ENCODE measurements around the gene LARP4B.
"Not testable (repeated sequence)": the region's sequence is repeated elsewhere in the genome, so short reads cannot be mapped to it uniquely, and the experiment has no call there.

LARP4B gene

GRCh38 chr10:784403-785088, 147.0 kb downstream of the LARP4B start:
- no peak for DNase-seq

GRCh38 chr10:782751-783648, 148.5 kb downstream of the LARP4B start:
- no peak for DNase-seq

GRCh38 chr10:780536-781524, 150.7 kb downstream of the LARP4B start:
- DNase-seq: no peak

GRCh38 chr10:778626-779330, 152.7 kb downstream of the LARP4B start:
- DNase-seq: no peak

GRCh38 chr10:777913-778479, 153.5 kb downstream of the LARP4B start:
- no peak for DNase-seq

GRCh38 chr10:776772-777171, 154.7 kb downstream of the LARP4B start:
- no peak for DNase-seq

GRCh38 chr10:775245-776075, 156.0 kb downstream of the LARP4B start:
- no peak for DNase-seq

- no peak for DNase-seq
These were observed 156.8 kb downstream of the LARP4B start for GRCh38 chr10:774661-775244.

- no peak for DNase-seq
These were observed 157.3 kb downstream of the LARP4B start for GRCh38 chr10:774223-774622.

GRCh38 chr10:773562-774161, 157.8 kb downstream of the LARP4B start:
- no peak for DNase-seq

GRCh38 chr10:772227-772637, 159.3 kb downstream of the LARP4B start:
- no peak for DNase-seq

GRCh38 chr10:771647-772046, 159.9 kb downstream of the LARP4B start:
- DNase-seq: no peak

GRCh38 chr10:770975-771374, 160.5 kb downstream of the LARP4B start:
- DNase-seq: no peak

GRCh38 chr10:770048-770712, 161.3 kb downstream of the LARP4B start:
- DNase-seq: not testable (repeated sequence)

- no peak for DNase-seq
These were observed 163.7 kb downstream of the LARP4B start for GRCh38 chr10:767794-768193.

- no peak for DNase-seq
These were observed 164.3 kb downstream of the LARP4B start for GRCh38 chr10:767211-767610.

GRCh38 chr10:761376-761775, 170.1 kb downstream of the LARP4B start:
- DNase-seq: no peak

GRCh38 chr10:760622-761021, 170.9 kb downstream of the LARP4B start:
- no peak for DNase-seq

GRCh38 chr10:759898-760477, 171.5 kb downstream of the LARP4B start:
- DNase-seq: no peak

Data from NCI-H524 treated with DMSO at 0.1 percent for 48 hours (cell line).